ENCODE results near the gene SLC16A12.

Gene SLC16A12

DNA sequence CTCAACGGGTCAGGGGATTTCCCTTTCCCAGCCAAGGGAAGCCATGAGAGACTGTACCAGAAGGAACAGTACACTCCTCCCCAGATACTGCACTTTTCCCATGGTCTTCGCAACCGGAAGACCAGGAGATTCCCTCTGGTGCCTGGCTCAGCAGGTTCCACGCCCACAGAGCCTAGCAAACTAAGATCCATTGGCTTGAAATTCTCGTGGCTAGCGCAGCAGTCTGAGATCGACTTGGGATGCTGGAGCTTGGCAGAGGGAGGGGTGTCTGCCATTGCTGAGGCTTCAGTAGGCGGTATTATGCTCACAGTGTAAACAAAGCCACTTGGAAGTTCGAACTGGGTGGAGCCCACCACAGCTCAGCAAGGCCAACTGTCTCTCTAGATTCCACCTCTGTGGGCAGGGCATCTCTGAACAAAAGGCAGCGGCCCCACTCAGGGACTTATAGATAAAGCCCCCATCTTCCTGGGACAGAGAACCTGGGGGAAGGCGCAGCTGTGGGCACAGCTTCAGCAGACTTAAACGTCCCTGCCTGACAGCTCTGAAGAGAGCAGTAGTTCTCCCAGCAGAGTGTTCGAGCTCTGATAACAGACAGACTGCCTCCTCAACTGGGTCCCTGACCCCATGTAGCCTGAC, 29.6 kb downstream of the SLC16A12 start:
- DNase-seq, result no peak

DNA sequence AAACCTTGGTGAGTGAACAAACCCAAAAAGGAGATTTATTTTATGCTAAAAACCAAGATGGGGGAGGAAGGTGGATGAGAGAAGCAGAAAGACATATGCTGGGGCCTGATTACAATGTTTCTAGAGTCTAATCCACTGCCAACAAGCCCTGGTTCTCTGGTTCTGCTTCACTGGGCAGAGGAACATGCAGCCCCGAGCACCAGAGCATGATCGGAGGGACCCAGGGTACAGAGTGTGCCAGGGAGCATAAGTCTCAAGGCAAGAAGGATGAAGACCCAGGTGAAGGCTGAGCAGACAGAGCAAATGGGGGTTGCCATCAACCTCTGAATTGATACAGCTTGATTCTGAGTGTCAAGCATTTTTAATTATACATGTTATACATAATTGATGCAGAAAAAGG, 30.7 kb downstream of the SLC16A12 start:
- DNase-seq, result no peak

DNA sequence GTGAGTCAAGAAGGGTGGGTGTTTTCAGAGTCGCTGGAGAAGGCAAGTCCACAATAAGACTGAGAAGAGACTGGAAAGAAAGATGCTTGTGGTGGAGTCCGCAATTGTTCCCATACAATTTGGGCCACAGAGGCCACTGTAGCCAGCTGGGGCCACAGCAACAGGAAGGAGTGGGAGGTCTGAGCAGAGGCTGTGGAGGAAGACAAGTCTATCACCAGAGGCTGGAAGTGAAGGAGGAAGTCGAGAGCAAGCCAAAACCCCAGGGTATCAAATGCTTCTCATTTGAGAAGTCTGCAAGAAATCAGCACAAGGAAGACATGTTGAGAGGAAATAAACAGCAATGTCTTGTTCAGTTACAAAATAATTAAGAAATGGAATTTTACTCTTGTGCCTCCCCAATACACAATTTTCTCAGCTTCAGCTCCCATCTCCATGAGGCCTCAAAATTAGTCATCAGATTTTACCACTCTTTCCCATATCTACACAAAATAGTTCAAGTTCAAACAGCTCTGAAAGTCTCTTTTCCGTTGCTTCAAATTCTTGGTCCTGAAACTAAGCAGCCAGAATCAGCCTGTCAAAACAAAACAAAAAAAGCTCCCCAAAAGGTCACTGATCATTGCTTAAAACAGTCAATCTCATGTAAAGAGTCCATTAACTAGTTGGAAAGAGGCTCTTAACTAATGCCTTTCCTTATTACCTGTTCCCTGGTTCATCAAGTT, 31.6 kb downstream of the SLC16A12 start:
- no peak for DNase-seq

DNA sequence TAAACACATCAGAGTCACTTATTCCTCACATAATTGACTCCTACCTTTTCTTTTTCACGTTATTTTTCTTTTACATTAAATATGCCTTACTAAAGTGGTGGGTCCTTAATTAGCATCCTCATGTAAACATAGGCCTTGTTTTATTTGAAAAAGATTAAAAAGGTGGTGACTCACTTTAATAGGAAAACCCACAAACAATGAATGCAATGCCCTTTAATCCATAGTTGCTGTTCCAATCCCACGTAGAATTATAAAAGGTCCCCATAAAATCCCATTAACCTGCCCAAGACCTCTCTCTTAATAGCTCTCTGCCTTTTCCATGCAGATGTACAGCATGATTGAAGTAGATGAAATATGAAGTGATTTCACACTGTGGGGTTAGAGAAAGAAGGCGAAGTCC, 32.2 kb downstream of the SLC16A12 start:
- DNase-seq, result no peak

DNA sequence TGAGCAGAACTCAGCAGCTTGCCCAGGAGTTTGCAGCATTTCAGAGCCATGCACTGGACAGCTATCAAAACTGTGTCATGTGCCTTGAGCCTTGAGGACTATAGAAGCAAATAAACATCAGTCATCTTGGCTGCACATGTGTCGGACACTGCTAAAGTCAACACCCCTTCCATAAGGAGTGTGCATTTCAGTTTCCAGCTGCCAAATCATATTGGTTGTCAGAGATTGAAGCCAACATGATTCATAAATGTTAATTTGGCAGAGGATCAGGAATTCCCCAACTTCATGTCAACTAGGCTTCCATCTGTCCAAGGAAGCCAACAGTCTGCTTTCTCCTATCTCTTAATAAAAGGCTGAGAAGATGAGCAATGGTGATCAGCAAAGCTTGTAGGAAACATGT, 32.8 kb downstream of the SLC16A12 start:
- DNase-seq, result no peak

DNA sequence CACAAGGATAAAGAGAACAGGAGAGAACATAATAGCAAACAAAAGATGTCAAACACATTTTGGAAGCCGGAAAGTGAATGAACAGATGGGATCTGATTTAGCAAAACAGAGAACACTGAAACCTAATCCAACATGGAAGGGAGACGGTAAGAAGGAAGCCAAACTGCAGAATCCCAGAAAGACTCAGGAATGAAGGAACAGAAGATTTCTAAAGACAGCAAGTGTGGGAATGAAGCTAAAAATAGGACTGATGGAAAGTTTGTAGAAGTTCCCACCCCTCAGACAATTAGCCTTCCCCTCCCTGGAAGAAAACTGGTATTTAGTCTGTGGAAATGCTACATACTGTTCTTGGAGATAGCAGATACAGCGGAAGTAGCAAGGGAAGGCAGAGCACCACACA, 40.8 kb downstream of the SLC16A12 start:
- DNase-seq, result no peak

DNA sequence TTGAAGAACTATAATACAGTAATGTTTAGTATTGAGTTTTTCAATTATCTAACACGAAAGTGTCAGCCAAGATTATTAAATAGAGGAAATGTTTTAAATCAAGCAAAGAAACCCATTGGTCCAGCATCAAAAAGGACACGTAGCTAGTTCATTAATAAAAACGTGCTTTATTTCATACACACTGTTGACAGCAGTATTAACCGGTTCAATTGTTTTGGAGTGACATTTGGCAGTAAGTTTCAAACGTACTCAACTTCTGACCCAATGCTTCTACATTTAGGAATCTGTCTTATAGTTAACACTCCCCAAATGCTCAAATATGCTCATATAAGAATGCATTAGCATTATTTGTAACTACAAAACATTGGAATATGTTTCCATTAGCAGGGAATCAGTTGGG, 41.3 kb downstream of the SLC16A12 start:
- DNase-seq, result no peak

DNA sequence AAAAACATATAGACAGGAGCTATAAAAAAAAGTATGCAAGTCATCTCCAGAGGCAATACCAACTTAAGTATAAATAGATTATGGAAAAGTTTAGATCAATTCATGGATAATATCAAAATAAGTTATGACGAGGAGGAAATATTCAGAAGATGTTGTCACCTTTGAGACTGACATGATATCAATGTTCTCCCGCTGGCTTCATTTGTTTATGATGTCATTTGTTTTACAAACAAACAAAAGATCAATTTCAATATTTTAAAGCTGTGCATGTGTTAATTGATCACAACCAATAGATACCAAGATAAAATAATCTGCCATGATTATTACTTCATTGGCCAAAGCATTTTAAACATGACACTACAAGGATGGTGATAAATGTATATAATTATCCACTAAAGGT, 43.5 kb downstream of the SLC16A12 start:
- DNase-seq, result no peak

DNA sequence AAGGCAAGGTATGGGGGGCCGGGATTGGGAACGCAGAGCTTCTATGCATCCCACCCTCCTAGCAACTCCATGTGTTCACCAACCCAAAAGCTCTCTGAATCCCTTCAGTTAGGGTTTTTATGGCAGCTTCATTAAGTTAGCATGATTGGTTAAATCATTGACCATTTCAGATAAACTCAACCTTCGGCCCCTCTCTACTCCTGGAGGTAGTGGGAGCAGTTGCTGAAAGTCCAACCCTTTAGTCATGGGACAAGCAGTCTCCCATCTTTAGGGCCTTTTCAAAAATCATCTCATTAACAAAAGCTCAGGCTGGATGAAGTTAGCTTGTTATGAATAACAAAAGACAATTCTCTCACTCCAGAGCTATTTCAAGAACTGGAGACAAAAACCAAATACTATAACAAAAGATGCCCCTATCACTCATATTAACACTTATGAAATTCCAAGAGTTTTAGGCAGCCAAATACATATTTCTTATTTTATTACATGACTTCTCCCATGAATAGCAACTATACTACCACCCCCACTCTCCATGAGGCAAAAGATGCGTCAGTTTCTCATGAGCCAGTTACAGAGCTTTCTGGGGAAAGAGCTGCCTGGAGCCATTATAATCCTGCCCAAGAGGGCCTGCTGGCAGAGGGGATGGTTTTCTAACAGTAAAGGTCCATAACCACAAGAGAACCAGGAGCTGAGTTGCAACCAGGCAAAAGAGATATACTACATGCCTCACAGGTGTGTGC, 44.6 kb downstream of the SLC16A12 start:
- DNase-seq, result no peak

DNA sequence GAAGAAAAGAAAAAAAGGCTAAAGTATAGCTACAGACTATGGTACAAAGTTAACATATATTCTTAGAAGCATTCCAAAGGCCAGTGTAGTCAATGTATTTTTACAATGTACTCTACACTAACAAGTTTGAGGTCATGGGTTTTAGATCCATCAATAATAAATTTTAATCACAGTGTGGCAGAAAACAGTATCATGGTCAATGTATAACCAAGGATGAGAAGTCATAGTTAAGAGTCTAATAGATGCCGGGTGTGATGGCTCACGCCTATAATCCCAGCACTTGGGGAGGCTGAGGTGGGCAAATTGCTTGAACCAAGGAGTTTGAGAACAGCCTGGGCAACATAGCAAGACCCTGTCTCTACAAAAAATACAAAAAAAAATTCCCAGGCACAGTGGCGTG, 53.1 kb downstream of the SLC16A12 start:
- DNase-seq, result no peak

DNA sequence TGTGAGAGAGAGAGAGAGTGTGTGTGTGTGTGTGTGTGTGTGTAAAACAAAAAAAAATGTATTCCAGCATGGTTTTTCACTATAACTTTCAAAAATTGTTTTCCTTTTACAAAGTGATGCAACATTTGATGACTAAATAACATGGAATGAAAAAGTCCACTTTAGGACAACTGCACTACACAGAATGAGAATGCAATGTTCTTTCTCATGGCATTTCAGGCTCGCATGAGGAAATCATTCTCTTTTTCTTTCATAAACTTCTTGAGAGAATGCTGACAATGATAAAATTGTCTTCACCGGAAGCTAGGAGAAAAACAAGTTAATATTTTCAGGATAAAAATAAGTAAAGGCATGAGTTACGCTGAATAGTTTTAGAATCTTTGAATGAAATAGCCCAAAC, 53.7 kb downstream of the SLC16A12 start:
- no peak for DNase-seq

DNA sequence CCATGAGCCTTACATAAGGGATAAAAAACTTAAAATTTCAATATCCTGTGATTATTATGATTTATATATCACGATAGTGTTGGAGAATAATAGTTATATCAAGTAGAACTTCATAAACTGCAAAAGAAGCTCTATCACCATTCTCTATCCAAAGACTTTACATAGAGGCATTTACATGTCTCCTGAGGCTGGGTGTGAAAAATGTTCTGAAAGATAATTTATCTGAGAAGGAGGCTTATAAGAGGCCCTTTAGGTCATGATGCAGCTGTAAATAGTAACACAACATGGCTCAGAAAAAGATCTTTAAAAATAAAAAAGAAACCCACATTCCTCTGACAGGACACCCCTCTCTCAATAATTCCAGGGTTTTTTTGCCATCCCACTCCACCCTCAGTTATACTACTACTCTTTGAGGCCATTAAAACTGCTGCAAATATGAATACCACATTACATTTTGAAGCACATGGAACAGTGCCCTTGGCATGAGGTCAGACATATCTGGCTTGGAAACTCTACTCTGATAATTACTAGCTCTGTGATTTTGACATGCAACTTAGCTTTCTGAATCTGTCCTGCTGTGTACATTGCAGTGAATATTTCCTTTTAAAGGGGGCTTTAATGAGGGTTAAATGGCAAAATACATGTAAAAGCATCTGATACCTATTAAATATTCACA, 55.5 kb downstream of the SLC16A12 start:
- DNase-seq, result no peak

DNA sequence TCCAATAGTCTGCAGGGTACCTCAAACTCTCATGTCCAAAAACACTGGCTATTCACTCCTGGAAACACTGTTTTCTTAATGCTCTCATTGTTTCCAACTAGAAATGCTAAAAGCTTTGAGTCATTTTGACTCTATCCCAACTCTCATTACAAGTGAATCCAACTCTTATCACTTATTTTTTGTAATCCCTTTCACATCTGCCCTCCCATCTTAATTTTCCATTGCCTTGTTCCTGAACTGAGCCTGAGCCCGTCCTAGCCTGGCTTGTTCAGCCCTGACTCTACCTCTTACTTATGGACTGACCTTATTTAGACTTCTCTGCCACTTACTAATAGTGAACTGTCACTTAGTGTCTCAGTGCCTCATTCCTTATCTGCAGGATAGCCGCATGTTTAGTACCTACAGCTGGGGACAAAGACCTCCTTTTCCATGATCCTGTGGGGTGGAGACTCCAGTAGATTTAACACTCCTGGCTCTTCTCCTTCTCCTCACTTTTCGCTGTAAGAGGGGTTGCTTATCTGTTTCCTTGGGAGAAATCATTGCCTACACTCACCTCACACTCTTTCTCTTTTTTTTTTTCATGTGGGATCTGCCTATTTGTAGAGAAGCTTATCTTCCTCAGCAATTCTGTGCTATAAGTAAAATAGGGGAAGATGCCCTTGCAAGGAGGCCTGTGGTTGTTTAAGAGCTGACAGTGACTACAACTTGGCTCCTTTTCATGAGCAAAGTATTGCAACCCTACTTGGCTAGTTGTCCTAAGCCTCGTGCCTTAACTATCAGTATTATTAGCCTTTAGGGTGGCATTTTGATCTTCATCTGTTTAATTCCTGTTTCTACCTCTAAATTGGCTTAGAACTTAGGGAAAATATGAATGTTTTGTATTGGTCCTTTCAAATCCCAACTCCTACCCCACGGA, 56.4 kb downstream of the SLC16A12 start:
- DNase-seq, result no peak

DNA sequence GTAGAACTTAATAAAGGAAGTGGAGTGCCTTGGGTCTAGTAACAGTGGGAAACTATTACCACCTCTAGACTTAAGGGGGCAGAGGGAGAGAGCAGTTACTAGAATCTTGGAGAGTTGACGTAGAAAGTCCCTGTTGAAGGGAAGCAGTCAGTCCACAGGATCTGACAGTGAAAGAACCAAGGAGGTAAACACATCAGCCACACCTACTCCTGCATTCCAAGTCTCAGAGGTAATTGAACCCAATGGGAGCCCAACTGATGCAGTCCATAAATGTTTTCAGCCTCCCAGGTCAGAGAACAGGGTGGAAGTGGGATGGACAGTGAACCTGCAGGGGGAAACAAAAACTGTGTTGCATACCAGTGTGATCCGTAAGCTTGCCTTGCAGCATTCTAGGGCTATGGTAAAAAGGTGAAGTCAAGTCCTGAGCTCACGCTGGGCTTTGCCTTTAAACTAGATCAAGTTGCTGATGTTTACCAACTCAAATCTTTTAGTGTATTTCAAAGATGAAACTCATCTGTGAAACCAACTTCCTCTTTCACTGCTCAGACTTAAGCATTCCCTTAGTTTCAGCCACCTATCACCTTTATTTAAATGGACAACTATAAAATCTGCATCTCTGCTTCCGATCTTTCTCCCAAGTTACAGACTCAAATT, 57.2 kb downstream of the SLC16A12 start:
- DNase-seq, result no peak

DNA sequence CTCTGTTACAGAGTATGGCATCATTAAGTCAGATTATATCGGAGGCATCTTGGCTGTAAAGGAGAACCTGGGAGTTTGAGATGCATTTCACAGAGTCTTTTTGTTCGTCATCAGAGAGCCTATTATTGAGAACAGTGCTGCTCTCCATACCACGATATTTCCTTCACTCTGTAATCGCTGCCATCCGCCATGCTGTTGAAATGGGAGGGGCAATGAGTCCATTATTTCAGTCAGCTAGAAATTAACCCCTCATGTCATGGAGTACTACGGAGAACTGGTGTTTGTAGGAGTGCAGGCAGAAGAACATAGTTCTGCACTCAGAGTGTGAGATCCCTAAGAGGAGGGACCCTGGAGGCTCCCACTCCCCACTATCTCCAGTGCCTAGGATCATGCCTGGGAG, 59.2 kb downstream of the SLC16A12 start:
- no peak for DNase-seq

DNA sequence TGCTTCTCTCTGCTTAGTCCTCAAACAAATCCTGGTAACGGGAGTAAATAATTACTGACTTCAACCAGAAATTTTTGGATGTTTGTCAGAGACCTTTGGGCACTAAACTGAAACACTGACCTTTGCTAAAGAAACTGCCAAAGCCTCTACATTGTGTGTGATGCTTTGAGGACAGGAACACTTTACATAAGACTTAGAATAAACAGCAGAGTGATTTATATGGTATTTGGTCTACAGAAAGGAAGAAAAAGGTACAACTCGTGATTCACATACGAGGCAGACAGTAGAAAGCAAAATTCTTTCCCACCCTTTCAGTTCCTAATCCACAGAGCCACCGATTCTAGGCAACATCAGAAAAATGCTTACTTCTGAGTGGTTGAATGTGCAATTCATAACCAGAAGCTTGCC, 59.8 kb downstream of the SLC16A12 start:
- no peak for DNase-seq

DNA sequence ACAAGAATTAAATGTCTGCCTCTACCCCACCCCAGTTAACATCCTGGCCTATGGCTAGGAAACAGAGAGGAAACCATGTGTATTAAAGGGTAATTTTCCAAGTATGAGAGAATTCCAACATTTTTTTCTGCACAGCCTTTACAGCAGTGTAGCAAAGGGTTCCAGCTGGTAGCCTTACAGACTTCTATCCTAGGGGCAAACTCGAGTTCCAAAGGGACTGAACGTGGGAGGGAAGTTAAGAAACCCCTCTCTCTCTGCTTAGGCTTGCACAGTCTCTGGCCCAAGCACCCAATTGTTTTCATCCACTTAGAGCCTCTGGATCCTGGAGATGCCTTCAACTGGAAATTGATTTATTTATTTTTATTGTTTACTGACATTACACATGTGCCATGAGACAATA, 60.3 kb downstream of the SLC16A12 start:
- no peak for DNase-seq

DNA sequence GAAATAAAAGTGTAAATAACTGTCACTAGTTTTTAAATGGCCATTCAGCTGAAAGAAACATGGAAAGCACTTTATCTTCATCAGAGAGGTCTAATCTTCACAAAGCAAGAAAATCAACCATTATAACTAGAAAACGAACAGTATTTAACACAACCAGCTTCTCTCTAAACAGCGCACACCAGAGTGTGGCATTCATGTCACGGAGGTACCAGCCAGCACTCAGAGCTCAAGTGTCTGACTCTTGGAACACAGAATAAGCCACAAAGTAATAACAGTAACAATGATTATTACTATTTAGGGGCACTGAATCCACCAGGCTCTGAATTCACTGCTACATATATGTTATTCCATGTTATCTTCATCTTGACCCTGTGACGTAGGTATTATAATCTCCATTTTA, 60.9 kb downstream of the SLC16A12 start:
- no peak for DNase-seq

DNA sequence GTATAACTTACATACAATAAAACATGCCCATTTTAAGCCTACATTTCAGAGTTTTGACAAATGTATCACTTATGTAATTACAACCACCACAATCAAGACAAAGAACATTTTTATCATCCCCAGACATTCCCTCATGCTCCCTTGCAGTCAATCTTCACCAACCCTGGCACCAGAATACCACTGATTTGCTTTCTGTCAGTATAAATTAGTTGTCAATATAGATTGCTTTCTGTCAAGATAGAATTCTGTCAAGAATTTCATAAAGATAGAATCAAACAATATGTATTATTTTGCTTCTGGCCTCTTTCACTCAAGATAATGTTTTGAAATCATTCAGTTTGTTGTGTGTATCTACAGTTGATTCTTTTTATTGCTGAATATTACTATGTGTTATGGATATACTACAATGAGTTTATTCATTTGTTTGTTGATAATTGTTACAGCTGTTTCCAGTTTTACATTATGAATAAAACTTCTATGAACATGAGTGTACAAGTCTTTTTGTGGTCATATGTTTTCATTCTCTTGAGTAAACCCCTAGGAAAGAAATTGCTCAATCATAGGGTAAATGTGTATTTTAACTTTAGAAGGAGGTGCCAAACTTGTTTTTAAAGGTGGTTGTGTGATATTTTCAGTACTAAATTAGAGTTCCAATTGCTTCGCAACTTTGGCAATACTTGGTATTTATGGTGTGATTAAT, 64.1 kb downstream of the SLC16A12 start:
- DNase-seq, result no peak

DNA sequence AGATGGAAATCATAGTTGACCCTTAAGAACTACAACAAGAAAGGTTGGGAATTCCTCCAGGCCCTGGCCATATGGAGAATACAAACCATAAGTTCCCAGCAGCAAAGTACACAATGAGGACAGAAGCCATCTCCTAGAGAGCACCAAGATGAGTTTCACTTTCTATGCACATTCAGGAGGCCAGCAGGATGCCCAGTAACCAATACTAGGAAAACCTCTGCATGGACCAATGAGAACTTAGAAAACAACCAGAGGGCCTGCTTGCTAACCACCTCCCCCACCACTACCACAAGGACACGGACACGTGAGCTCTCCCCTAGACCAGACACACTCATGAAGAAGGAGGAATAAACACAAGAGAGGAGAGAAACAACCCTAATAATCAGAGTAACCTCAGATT, 64.8 kb downstream of the SLC16A12 start:
- DNase-seq, result peak; percentile 14

DNA sequence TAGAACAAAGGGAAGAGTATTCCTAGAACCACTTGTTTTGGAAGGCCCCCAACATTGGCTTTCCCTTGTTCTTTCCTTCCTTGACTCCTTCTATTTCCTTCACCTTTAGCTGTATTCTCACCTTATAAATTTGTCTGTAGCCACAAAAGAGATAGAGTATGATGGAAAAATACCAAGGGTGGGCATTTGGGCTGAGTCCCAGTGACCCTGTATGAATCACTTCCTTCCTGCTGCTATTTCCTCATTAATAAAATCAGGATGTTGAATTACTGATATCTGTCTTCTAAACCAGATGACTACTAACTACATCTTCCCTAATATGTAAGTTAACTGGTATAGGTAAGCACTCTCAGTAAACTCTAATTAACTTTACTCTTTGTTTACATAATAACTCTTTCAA, 65.9 kb downstream of the SLC16A12 start:
- no peak for DNase-seq

Measured in DMS53 (cell line).